BJ (cell line): ENCODE data around the gene STRN4. TPM values are rescaled to one million over a fixed set of nuclear protein-coding genes. Genes with fewer than 3 reads are reported as not detected.

Source experiments
- CTCF ChIA-PET: fragments of 350-600 bp; formaldehyde crosslinking; extraction: SDS; loops from one replicate; lab custom pipeline; 2021; ENCODE audit warnings: antibody characterized with exemption, inconsistent platforms; lab: Yijun Ruan, JAX
- POLR2A ChIA-PET: fragments of 300-600 bp; sonication (Branson Sonifier 250); formaldehyde crosslinking; extraction: SDS; loops from one replicate; lab custom pipeline; 2021; ENCODE audit warnings: antibody characterized with exemption; lab: Charles Lee
- DNase-seq: peaks from one replicate; pipeline ENCODE4 v3.0.0-alpha.2; 2011; ENCODE audit warnings: low read depth
- H3K27me3 ChIP-seq: 2 replicates; pipeline ENCODE4 v1.6.0; 2011; ENCODE audit warnings: low read length; ENCODE audit not compliant: control insufficient read depth, insufficient read depth
- H3K36me3 ChIP-seq: 2 replicates; pipeline ENCODE4 v1.5.1; 2011; ENCODE audit warnings: low read length; ENCODE audit not compliant: control insufficient read depth, insufficient read depth
- H3K4me3 ChIP-seq: 2 replicates; pipeline ENCODE4 v1.5.1; 2011; ENCODE audit warnings: low read depth, mild to moderate bottlenecking, control low read depth, low read length
- CTCF ChIP-seq: IDR thresholded peaks from 2 replicates; pipeline ENCODE4 v1.5.1; 2011; ENCODE audit warnings: low read depth, mild to moderate bottlenecking, control low read depth, inconsistent platforms, low read length, moderate library complexity; ENCODE audit not compliant: insufficient read depth
- polyA plus RNA-seq: library from polyadenylated mRNA; depleted of rRNA; stranded (reverse); fragments of >200 nt; gene quantifications from 2 replicates; pipeline ENCODE4 v1.2.3, GENCODE V29; 2011

STRN4 gene
- polyA plus RNA-seq, 1 experiment = 78.6 TPM

GRCh38 chr19:46729696-46730095, 16.6 kb downstream of the STRN4 start:
- CTCF ChIA-PET = interaction anchor here (0.6 to 6.3 kb wide), 13 partner anchors 10 to 136 kb away, joined by 3 to 77 read pairs (median 6); partner anchors contain the start of gene FKRP

GRCh38 chr19:46728693-46729339, 17.4 kb downstream of the STRN4 start:
- peaks cover 72% of the 10 kb centered on the region for H3K36me3 ChIP-seq
- no peaks in the 10 kb centered on the region for H3K27me3 ChIP-seq
- no peak for DNase-seq
- no peak overlapping the region for H3K4me3 ChIP-seq
- ChIA-PET POLR2A (no interaction called here), CTCF (interaction anchor here (0.6 to 6.3 kb wide), 21 partner anchors 9 to 135 kb away, joined by 3 to 77 read pairs (median 4); partner anchors contain the start of genes CALM3, DACT3 and FKRP)
- peak; percentile 95 for TF ChIP-seq CTCF

More at GRCh38 chr19:46729696-46730095, 16.6 kb downstream of the STRN4 start:
- no peak for DNase-seq
- H3K4me3 ChIP-seq = no peak overlapping the region
- no peak for TF ChIP-seq CTCF
- H3K27me3 ChIP-seq = no peaks in the 10 kb centered on the region
- peaks cover 70% of the 10 kb centered on the region for H3K36me3 ChIP-seq
- POLR2A ChIA-PET = no interaction called here

DNA sequence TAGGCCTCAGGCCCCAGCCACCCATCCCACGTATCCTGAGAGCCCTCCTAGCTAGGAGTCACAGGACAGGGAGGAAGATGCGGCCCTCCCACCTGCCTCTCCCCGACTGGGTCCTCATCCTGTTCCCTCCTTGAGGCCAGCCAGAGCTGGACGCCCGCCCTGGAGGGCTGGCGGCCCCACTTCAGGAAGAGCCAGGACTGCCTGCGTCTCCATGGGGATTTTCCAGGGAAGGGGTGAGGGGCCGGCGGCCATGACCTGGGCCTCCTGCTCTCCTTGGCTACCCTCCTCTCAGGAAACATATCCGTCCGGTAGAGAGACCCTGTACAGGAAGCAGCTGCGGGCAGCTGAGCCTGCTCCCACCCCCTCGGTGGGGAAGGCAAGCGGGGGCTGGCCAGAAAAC, 18.0 kb downstream of the STRN4 start:
- Histone ChIP-seq H3K36me3 (peaks cover 72% of the 10 kb centered on the region), H3K27me3 (no peaks in the 10 kb centered on the region), H3K4me3 (no peak overlapping the region)
- no peak for TF ChIP-seq CTCF
- ChIA-PET CTCF (interaction anchor here (0.9 to 6.3 kb wide), 16 partner anchors 8 to 127 kb away, joined by 3 to 77 read pairs (median 5); partner anchors contain the start of genes CALM3, DACT3 and FKRP), POLR2A (no interaction called here)
- DNase-seq = no peak

GRCh38 chr19:46727757-46728156, 18.5 kb downstream of the STRN4 start:
- no peak for DNase-seq
- POLR2A ChIA-PET = no interaction called here
- Histone ChIP-seq H3K27me3 (no peaks in the 10 kb centered on the region), H3K4me3 (no peak overlapping the region), H3K36me3 (peaks cover 72% of the 10 kb centered on the region)
- TF ChIP-seq CTCF = no peak
- CTCF ChIA-PET = interaction anchor here (0.9 to 6.3 kb wide), 11 partner anchors 8 to 127 kb away, joined by 3 to 77 read pairs (median 9); partner anchors contain the start of genes CALM3, DACT3 and FKRP

- H3K27me3 ChIP-seq = no peaks in the 10 kb centered on the region
- peaks cover 72% of the 10 kb centered on the region for H3K36me3 ChIP-seq
- ChIA-PET POLR2A (no interaction called here), CTCF (interaction anchor here (1.2 to 6.3 kb wide), 3 partner anchors 14 to 27 kb away, joined by 3 to 77 read pairs (median 9); partner anchors contain the start of gene FKRP)
- no peak for TF ChIP-seq CTCF
- DNase-seq = no peak
- H3K4me3 ChIP-seq = no peak overlapping the region
Measured at GRCh38 chr19:46726971-46727501, 19.2 kb downstream of the STRN4 start.
